Glutamatergic neuron (in vitro differentiated cells): ENCODE results near the gene EGFL7. TPM values are rescaled to one million over a fixed set of nuclear protein-coding genes. Genes with fewer than 3 reads are reported as not detected.

ENCODE experiments used
- DNase-seq: peaks from one replicate; pipeline ENCODE4 v3.0.0; 2022
- H3K27ac Mint-ChIP-seq: one replicate; pipeline ENCODE4 v1.8.0; 2020; ENCODE audit warnings: mild to moderate bottlenecking, mixed read lengths, inconsistent platforms; ENCODE audit not compliant: unreplicated experiment
- H3K27me3 Mint-ChIP-seq: one replicate; pipeline ENCODE4 v1.8.0; 2020; ENCODE audit warnings: mild to moderate bottlenecking, moderate library complexity, mixed read lengths, inconsistent platforms; ENCODE audit not compliant: unreplicated experiment
- H3K36me3 Mint-ChIP-seq: one replicate; pipeline ENCODE4 v1.8.0; 2020; ENCODE audit warnings: mild to moderate bottlenecking, mixed read lengths, inconsistent platforms; ENCODE audit not compliant: unreplicated experiment
- H3K4me1 Mint-ChIP-seq: one replicate; pipeline ENCODE4 v1.8.0; 2020; ENCODE audit warnings: mild to moderate bottlenecking, low read depth, mixed read lengths, inconsistent platforms; ENCODE audit not compliant: unreplicated experiment
- H3K4me3 Mint-ChIP-seq: one replicate; pipeline ENCODE4 v1.8.0; 2020; ENCODE audit warnings: mild to moderate bottlenecking, mixed read lengths, inconsistent platforms; ENCODE audit not compliant: unreplicated experiment
- H3K9me3 Mint-ChIP-seq: one replicate; pipeline ENCODE4 v1.8.0; 2020; ENCODE audit warnings: mild to moderate bottlenecking, moderate library complexity, mixed read lengths, inconsistent platforms; ENCODE audit not compliant: unreplicated experiment
- CTCF ChIP-seq: fragments of 200-600 bp; sonication (generic); IDR thresholded peaks from one replicate; pipeline ENCODE4 v1.5.0; 2021; ENCODE audit not compliant: partially characterized antibody, unreplicated experiment
- long read RNA-seq: library from polyadenylated mRNA; unstranded; transcript quantifications from one replicate; pipeline ENCODE4 v2.0.0, GENCODE V29; 2020; ENCODE audit not compliant: unreplicated experiment
- total RNA-seq: library from RNA; stranded (reverse); fragmentation: NEBNext Ultra II Directional; extraction: Animal tissue kit (Norgen Biotek cat#: 25700); gene quantifications from one replicate; pipeline ENCODE4 v1.2.1, GENCODE V29; 2021; ENCODE audit not compliant: unreplicated experiment

The EGFL7 gene
- 8.1 TPM for total RNA-seq
- long read RNA-seq, partial matches to known transcripts, result 9 of 13 reads
- long read RNA-seq, other reads (novel, unspliced or antisense), result 0 of 13 reads

- DNase-seq, result no peak
- no peaks in the 10 kb centered on the region for H3K4me1 Mint-ChIP-seq
- H3K36me3 Mint-ChIP-seq, result no peaks in the 10 kb centered on the region
- TF ChIP-seq CTCF, result no peak
- H3K27me3 Mint-ChIP-seq, result peaks cover 2% of the 10 kb centered on the region
- H3K9me3 Mint-ChIP-seq, result peaks cover 2% of the 10 kb centered on the region
- no peak within 1 kb of the TSS for H3K27ac Mint-ChIP-seq
- no peak within 1 kb of the TSS for H3K4me3 Mint-ChIP-seq
Observed at GRCh38 chr9:136662656-136663581, at the start of gene EGFL7. Gene EGFL7, plus strand, starts transcription at chr9:136662916. Its CDS starts 5,367 bp downstream, at chr9:136668283.

DNA sequence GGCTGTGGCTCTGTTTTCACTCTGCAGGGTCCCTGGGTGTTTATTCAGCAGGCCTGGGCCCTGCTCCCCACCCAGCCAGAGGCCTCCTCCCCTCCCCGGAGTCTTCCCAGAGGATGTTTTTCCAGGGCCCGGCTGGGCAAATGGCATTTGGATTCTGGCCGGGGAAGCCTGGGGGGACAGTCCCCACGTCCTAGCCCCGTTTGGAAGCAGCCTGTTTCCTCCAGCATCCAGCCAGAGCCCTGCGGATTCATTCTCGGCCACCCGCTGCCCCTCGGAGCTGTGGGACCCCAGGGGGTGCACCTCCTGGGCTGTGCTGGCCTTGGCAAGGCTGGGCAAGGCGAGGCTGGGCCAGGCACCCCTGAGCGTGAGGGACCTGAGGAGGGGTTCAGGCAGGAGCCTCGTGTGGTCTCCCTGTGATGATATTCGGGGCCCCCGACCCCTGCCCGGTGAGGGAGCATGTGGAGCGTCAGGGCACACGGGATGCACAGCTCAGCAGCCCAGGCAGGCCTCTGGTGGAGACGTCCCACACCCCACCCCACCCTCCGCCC, 48.8 kb upstream of the EGFL7 start:
- no peaks in the 10 kb centered on the region for H3K36me3 Mint-ChIP-seq
- no peak for DNase-seq
- H3K27me3 Mint-ChIP-seq, result no peaks in the 10 kb centered on the region
- H3K4me1 Mint-ChIP-seq, result peaks cover 1% of the 10 kb centered on the region
- H3K9me3 Mint-ChIP-seq, result peaks cover 3% of the 10 kb centered on the region
- no peak for TF ChIP-seq CTCF
- no peak overlapping the region for H3K4me3 Mint-ChIP-seq
- H3K27ac Mint-ChIP-seq, result no peak overlapping the region

- Mint-ChIP-seq H3K4me3 (no peak overlapping the region), H3K4me1 (peaks cover 1% of the 10 kb centered on the region), H3K36me3 (no peaks in the 10 kb centered on the region), H3K27me3 (no peaks in the 10 kb centered on the region), H3K9me3 (peaks cover 3% of the 10 kb centered on the region), H3K27ac (no peak overlapping the region)
- TF ChIP-seq CTCF, result no peak
- no peak for DNase-seq
Observed at GRCh38 chr9:136614372-136614922, 48.3 kb upstream of the EGFL7 start.

GRCh38 chr9:136614967-136615623, 47.6 kb upstream of the EGFL7 start:
- H3K27ac Mint-ChIP-seq, result peak overlapping the region; percentile 1
- no peak for DNase-seq
- H3K27me3 Mint-ChIP-seq, result no peaks in the 10 kb centered on the region

More at GRCh38 chr9:136614967-136615623, 47.6 kb upstream of the EGFL7 start:
- Mint-ChIP-seq H3K4me1 (peaks cover 1% of the 10 kb centered on the region), H3K4me3 (no peak overlapping the region), H3K36me3 (no peaks in the 10 kb centered on the region), H3K9me3 (peaks cover 3% of the 10 kb centered on the region)
- no peak for TF ChIP-seq CTCF
